ENCODE results near the gene CACFD1. TPM values are rescaled to one million over a fixed set of nuclear protein-coding genes. Genes with fewer than 3 reads are reported as not detected.

Gene CACFD1
- total and polyA plus RNA-seq, 2 donors (not counting 3 experiments of a cell fraction or from before 2014, with no cell fraction given): 9.7 to 11.5 TPM

- POLR2A ChIA-PET: no interaction called here
- H3K79me2 ChIP-seq (ENCODE audit: control insufficient read depth, insufficient read depth, low read length): no peaks in the 10 kb centered on the region
- DNase-seq (ENCODE audit: low read depth, low spot score): no peak
- no peaks in the 10 kb centered on the region for H3K36me3 ChIP-seq (ENCODE audit: control insufficient read depth in 2 of 2, extremely low read depth in 1 of 2, insufficient read depth in 2 of 2, low read length in 2 of 2)
- no TSS peak for BruUV-seq (replicated peaks)
- no peak overlapping the region for H3K27ac ChIP-seq (ENCODE audit: insufficient read depth, low read depth, low read length)
- TF ChIP-seq POLR2AphosphoS5 (IDR thresholded peaks at IDR 0.05; ENCODE audit: insufficient read depth, low read depth, low read length) (no peak), MYC (IDR thresholded peaks at IDR 0.05; ENCODE audit: low read depth, low read length) (no peak), GATA2 (IDR thresholded peaks at IDR 0.05; ENCODE audit: insufficient read depth, insufficient read length, low read depth, low read length) (no peak), EZH2 (IDR thresholded peaks at IDR 0.05; ENCODE audit: borderline replicate concordance, low read depth, low read length, severe bottlenecking) (no peak)
- TF ChIP-seq, protein P1, sequence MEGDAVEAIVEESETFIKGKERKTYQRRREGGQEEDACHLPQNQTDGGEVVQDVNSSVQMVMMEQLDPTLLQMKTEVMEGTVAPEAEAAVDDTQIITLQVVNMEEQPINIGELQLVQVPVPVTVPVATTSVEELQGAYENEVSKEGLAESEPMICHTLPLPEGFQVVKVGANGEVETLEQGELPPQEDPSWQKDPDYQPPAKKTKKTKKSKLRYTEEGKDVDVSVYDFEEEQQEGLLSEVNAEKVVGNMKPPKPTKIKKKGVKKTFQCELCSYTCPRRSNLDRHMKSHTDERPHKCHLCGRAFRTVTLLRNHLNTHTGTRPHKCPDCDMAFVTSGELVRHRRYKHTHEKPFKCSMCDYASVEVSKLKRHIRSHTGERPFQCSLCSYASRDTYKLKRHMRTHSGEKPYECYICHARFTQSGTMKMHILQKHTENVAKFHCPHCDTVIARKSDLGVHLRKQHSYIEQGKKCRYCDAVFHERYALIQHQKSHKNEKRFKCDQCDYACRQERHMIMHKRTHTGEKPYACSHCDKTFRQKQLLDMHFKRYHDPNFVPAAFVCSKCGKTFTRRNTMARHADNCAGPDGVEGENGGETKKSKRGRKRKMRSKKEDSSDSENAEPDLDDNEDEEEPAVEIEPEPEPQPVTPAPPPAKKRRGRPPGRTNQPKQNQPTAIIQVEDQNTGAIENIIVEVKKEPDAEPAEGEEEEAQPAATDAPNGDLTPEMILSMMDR (IDR thresholded peaks at IDR 0.05; ENCODE audit: extremely low read depth in 1 of 2, insufficient read depth in 1 of 2, low read depth in 1 of 2, low read length in 2 of 2): no peak
- TF ChIP-seq, protein P2, sequence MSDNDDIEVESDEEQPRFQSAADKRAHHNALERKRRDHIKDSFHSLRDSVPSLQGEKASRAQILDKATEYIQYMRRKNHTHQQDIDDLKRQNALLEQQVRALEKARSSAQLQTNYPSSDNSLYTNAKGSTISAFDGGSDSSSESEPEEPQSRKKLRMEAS (IDR thresholded peaks at IDR 0.05; ENCODE audit: insufficient read depth, insufficient read length): no peak
- H3K9me1 ChIP-seq (replicated peaks; ENCODE audit: control insufficient read depth, extremely low read depth, insufficient read depth, low read length): no peaks in the 10 kb centered on the region
- H3K9ac ChIP-seq (replicated peaks; ENCODE audit: extremely low read depth, insufficient read depth, low read length): no peak overlapping the region
- CTCF ChIA-PET: interaction anchor here (1.1 to 7.3 kb wide), 2 partner anchors 154 to 297 kb away, joined by 3 to 142 read pairs; no protein-coding TSS in a partner anchor
- H4K20me1 ChIP-seq (replicated peaks; ENCODE audit: control insufficient read depth, extremely low read depth, insufficient read depth, low read length): no peaks in the 10 kb centered on the region
- H3K27me3 ChIP-seq (ENCODE audit: control insufficient read depth in 2 of 2, insufficient read depth in 2 of 2, low read length in 2 of 2): no peaks in the 10 kb centered on the region
- H3K4me2 ChIP-seq (ENCODE audit: insufficient read depth, low read length): no peak overlapping the region
- no peak for FAIRE-seq
- intact Hi-C loops (cut with micrococcal nuclease): no loop called here
- no peak overlapping the region for H3K4me3 ChIP-seq (replicated peaks in 1 of 3; ENCODE audit: insufficient read depth in 1 of 3, low read depth in 1 of 3, low read length in 3 of 3)
- dilution Hi-C loops (cut with MboI; ENCODE audit: extremely low pct_ligation_motif_present, low sequenced_read_pairs): no loop called here
- H3K4me1 ChIP-seq (ENCODE audit: control insufficient read depth, extremely low read depth, insufficient read depth, low read length): no peaks in the 10 kb centered on the region
- no peak overlapping the region for H2AFZ ChIP-seq (ENCODE audit: low read depth, low read length)
- no peaks in the 10 kb centered on the region for H3K9me3 ChIP-seq (replicated peaks; ENCODE audit: control insufficient read depth, insufficient read depth, low read length)
Observed at GRCh38 chr9:133483611-133484010, 23.8 kb downstream of the CACFD1 start.

Data from endothelial cell of umbilical vein (primary cell).